Measurements from ENCODE around the gene PHACTR1. TPM values are rescaled to one million over a fixed set of nuclear protein-coding genes. Genes with fewer than 3 reads are reported as not detected.

Gene PHACTR1
- total RNA-seq, 1 donor from 2014 or later, result 85.9 TPM

- no peaks in the 10 kb centered on the region for H3K4me1 ChIP-seq
- no peak for DNase-seq
- H3K27ac ChIP-seq (replicated peaks), result no peak overlapping the region
- intact Hi-C loops (cut with micrococcal nuclease), result no loop called here
- TF ChIP-seq, protein P1, sequence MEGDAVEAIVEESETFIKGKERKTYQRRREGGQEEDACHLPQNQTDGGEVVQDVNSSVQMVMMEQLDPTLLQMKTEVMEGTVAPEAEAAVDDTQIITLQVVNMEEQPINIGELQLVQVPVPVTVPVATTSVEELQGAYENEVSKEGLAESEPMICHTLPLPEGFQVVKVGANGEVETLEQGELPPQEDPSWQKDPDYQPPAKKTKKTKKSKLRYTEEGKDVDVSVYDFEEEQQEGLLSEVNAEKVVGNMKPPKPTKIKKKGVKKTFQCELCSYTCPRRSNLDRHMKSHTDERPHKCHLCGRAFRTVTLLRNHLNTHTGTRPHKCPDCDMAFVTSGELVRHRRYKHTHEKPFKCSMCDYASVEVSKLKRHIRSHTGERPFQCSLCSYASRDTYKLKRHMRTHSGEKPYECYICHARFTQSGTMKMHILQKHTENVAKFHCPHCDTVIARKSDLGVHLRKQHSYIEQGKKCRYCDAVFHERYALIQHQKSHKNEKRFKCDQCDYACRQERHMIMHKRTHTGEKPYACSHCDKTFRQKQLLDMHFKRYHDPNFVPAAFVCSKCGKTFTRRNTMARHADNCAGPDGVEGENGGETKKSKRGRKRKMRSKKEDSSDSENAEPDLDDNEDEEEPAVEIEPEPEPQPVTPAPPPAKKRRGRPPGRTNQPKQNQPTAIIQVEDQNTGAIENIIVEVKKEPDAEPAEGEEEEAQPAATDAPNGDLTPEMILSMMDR (IDR thresholded peaks at IDR 0.05; ENCODE audit: borderline replicate concordance), result no peak
- peaks cover 43% of the 10 kb centered on the region for H3K27me3 ChIP-seq (ENCODE audit: low read depth)
- H3K9me3 ChIP-seq (replicated peaks), result no peaks in the 10 kb centered on the region
- no peaks in the 10 kb centered on the region for H3K36me3 ChIP-seq
- no peak overlapping the region for H3K4me3 ChIP-seq
These were observed 101.8 kb downstream of the PHACTR1 start for GRCh38 chr6:12818324-12818723.

GRCh38 chr6:12823847-12824246, 107.3 kb downstream of the PHACTR1 start:
- intact Hi-C loops (cut with micrococcal nuclease), result no loop called here
- Histone ChIP-seq H3K4me3 (no peak overlapping the region), H3K36me3 (no peaks in the 10 kb centered on the region), H3K4me1 (no peaks in the 10 kb centered on the region), H3K9me3 (replicated peaks) (no peaks in the 10 kb centered on the region), H3K27me3 (ENCODE audit: low read depth) (peaks cover 30% of the 10 kb centered on the region), H3K27ac (replicated peaks) (no peak overlapping the region)
- TF ChIP-seq, protein P1 (IDR thresholded peaks at IDR 0.05; ENCODE audit: borderline replicate concordance), result no peak
- DNase-seq, result no peak

- TF ChIP-seq, protein P1 (IDR thresholded peaks at IDR 0.05; ENCODE audit: borderline replicate concordance), result no peak
- Histone ChIP-seq H3K4me3 (no peak overlapping the region), H3K4me1 (no peaks in the 10 kb centered on the region), H3K27ac (replicated peaks) (no peak overlapping the region), H3K36me3 (no peaks in the 10 kb centered on the region), H3K27me3 (ENCODE audit: low read depth) (peaks cover 29% of the 10 kb centered on the region), H3K9me3 (replicated peaks) (no peaks in the 10 kb centered on the region)
- DNase-seq, result no peak
- intact Hi-C loops (cut with micrococcal nuclease), result no loop called here
These were observed 110.0 kb downstream of the PHACTR1 start for GRCh38 chr6:12826584-12826983.

DNA sequence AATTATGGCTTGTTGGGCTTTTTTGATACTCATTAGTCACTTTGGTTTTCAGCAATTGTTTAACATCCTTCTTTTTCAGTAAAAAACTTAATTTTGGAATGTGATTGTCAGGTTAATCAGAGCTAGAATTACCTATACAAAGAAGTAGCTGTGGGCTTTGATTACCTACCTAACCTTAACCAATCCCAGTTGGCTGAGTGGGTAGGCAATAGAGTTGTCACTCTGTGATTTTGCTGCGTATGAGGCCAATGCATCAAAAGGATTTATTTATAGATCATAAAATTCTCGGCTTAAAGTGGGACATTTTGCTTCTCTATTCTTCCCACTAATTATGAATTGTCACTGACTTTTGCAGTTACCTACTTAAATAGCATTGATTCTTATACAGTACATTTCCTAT, 111.4 kb downstream of the PHACTR1 start:
- Histone ChIP-seq H3K27ac (replicated peaks) (no peak overlapping the region), H3K9me3 (replicated peaks) (no peaks in the 10 kb centered on the region), H3K4me1 (no peaks in the 10 kb centered on the region), H3K36me3 (no peaks in the 10 kb centered on the region), H3K27me3 (ENCODE audit: low read depth) (peaks cover 23% of the 10 kb centered on the region), H3K4me3 (no peak overlapping the region)
- no peak for DNase-seq
- TF ChIP-seq, protein P1 (IDR thresholded peaks at IDR 0.05; ENCODE audit: borderline replicate concordance), result no peak
- intact Hi-C loops (cut with micrococcal nuclease), result no loop called here

DNA sequence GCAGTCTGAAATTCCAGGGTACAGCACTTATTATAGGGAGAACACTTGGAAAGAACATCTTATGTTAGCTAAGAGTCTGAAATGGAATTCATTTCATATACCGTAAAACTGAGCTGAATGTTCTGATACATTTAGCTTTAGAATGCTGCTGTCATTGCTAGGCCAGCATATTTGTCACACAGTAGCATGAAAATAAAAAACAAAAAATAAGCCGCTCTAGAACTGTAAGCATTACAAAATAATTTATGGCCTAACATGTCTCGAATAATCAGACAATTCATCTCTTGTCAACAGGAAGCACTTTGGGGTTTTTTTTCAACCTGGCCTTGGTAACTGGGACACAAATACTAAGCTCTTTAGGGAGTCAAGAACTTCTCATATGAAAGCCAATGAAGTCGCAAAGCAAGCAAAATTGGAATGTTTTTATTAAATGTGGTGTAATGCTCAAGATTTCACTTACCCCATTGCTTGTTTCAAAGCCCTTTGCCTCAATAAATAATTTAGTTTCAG, 115.7 kb downstream of the PHACTR1 start:
- Histone ChIP-seq H3K27ac (replicated peaks) (no peak overlapping the region), H3K27me3 (ENCODE audit: low read depth) (peaks cover 19% of the 10 kb centered on the region), H3K4me1 (no peaks in the 10 kb centered on the region), H3K36me3 (no peaks in the 10 kb centered on the region), H3K9me3 (replicated peaks) (peaks cover 8% of the 10 kb centered on the region), H3K4me3 (no peak overlapping the region)
- TF ChIP-seq, protein P1 (IDR thresholded peaks at IDR 0.05; ENCODE audit: borderline replicate concordance), result no peak
- DNase-seq, result no peak
- intact Hi-C loops (cut with micrococcal nuclease), result no loop called here

All from left ventricle myocardium inferior (tissue), 1 donor.